Stimulated activated CD4-positive, alpha-beta T cell treated with anti-CD3 and anti-CD28 coated beads, Interleukin-1b, Interleukin-23, amount 100 ng/mL, for 24 hours (primary cell): ENCODE results near the gene SAMSN1.
"Not testable (repeated sequence)": the region's sequence is repeated elsewhere in the genome, so short reads cannot be mapped to it uniquely, and the experiment has no call there.

Experiments
- DNase-seq, 4 experiments: peaks; one replicate each; pipeline ENCODE4 v3.0.0-alpha.2; 2020; ENCODE audit warnings: low read depth in 4 of 4, low spot score in 1 of 4

The SAMSN1 gene

DNA sequence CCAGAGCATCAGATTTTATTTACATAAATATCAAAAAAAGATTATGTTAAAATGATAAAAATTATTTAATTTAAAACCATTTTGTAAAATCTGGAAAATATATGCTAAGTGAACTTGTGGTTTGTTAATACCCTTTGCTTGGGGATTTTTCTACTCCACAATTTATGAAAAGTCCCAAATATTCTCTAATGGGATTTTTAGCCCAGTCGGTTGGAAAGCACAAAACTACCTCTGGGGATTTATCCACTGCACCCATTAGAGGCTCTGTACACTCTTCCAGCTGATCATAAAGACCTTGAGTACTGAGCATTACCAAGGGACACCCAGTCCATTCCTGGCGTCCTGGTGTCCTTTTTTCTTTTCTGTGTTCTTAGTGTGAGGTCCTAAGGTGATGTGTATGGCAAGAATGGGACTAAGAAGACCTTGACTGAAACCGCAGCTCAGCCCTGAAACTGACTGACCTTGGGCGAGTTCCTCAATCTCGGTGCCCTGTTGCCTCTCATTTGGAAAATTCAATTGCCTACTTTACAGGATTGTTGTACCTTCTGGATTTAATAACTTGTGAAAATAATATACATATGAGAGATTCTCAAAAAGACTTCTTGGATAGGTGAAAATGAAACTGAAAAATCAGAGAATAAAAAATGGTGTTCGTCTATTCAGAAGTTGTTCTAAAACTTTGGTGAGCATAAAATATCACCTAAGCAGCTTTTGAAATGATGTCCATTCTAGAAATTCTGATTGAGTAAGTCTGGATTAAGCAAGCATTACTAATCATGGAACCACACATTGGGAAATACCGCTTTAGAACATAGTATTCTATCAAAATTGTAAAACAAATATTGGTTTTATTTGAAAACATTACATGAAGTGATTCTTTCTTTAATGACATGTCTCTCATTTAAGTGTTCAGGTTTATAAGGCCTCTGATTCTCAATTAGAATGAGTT is 21.5 kb upstream of the SAMSN1 start:
- no peak for DNase-seq

DNA sequence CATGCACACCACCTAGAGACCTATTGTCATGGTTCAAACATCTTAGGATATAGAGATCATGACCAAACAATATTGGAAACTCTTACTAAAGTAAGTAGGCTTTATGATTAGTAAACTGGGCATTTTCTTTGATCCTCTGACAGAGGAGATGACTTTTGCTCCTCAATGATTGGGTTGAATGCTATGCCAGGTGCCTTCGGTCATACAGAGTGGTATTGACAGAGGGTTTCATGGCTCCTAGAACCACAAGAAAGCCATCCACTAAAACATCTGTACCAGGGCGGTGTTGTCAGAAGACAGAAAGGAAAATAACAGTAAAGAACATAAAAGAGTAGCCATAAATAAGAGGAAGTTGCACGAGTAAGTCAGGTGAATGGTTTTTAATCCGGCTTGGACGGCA is 20.8 kb upstream of the SAMSN1 start:
- DNase-seq, result no peak

DNA sequence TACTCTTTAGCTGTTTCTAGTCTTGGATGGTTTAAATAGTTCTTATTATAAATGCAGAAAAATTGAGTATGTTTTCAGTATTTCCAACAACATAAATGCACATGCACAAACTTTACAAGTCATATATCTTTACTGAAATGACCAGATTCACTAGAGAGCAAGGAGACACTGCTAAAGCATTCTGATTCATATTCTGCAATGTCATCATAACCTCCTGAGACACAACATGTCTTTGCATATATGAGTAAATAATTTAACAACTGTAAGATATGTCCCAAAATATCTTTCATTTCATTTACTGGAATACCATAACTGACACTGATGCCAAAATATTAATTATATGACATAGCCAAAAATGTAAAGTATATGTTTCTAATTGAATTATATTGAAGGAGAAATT is 16.8 kb upstream of the SAMSN1 start:
- DNase-seq, result no peak

DNA sequence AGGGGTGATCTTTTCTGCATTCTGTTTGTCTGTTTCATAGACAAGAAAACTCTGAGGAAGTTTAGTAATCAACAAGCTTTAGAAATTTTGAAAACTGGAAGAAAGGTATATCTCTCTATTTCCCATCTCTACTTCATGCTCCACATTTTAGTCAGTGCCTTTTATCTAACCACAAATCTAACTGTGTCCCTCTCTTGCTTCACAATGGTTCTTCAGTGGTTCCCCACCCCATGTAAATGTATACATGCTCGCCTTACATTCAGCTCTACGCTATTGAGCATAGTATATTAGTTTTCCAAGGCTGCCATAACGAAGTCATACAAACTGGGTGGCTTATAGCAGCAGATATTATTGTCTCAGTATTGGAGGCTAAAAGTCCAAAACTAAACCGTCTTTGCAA is 14.4 kb upstream of the SAMSN1 start:
- no peak for DNase-seq

DNA sequence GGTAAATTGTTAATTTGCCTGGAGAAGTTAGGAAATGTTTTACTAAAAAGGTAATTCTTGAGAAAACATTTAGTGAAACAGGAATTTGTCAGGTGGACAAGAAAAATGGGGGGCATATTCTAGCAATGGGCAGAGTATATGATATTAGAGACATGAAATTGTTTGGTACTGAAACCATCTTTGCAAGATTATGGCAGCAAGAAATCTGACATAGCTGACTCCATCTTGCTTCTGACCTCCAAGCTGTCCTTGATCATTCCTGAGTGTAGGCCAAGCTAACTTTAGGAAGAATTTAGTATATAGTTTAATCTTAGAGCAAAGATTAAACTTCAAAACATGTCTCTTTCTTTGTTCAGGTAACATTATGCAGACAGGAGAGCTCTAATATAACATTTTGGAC is 14.0 kb upstream of the SAMSN1 start:
- no peak for DNase-seq

DNA sequence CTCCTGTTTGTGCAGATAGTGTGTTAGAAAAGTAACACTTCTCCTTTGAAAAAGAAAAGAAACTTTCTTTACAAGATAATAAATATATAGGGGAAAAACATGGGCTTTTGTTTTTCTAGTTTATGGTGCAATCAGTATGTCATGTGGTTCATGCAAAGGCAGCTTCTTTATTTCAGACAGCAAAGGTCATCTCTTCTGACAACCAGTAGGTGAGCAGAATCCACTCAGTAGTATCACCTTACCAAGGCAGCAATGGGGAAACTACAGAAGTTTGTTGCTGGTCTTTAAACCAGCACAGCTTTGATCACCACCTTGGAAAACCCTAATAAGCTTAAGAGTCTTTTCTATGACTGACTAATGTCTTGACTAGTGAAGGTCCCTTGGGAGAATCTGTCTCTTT is 13.0 kb upstream of the SAMSN1 start:
- DNase-seq, result no peak

DNA sequence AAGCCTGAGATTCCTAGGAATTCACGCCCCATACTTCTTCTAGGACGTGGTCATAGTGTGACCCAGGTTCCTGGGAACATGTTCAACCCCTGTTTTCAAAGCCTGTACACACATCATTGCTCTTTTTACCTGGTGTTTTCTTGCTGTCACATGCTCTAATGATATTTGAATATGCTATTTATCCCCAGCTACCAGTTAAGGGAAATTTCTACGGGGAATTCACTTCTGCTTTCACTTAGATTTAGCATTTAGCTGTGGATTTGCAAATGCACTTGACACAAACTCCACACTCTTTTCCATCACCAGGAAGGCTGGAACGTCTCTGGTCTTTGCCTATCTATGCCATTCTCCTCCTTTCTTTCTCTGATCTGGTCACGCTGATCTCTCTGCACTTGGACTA is 11.3 kb upstream of the SAMSN1 start:
- no peak for DNase-seq

DNA sequence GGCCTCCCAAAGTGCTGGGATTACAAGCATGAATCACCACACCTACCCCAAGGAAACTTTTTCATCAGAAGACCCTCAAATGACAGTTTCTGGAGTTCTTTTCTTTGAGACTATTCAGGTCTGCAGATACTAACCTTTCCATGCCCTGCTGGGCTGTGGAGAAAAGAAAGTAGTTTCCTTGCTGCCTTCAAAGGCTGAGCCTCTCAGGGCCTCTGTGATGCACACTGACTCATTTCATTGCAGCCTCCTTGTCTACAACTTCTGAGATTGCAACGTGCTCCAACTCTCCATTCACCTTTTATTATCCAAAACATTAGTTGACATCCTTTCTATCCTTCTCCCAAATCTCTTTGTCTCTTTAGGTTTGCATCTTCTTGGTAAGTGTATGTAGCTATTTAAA is 8.8 kb upstream of the SAMSN1 start:
- DNase-seq, result no peak

DNA sequence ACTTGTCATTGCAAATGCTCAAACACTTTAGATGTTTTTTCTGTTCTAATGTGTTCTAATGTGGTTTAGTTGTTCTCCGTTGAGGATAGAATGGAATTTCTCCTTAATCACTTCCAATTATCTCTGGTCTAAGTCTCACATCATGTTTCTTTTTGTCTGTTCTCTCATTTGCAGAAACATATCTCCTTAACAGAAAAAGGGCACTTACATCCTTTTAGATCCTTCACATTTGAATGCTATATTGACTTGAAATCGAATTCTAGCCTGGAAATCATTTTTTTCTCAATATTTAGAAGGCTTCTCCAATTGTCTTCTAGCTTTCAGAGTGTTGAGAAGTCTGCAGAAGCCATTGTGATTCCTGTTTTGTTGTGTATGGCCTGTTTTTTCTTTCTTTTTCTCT is 7.3 kb upstream of the SAMSN1 start:
- DNase-seq, result no peak

DNA sequence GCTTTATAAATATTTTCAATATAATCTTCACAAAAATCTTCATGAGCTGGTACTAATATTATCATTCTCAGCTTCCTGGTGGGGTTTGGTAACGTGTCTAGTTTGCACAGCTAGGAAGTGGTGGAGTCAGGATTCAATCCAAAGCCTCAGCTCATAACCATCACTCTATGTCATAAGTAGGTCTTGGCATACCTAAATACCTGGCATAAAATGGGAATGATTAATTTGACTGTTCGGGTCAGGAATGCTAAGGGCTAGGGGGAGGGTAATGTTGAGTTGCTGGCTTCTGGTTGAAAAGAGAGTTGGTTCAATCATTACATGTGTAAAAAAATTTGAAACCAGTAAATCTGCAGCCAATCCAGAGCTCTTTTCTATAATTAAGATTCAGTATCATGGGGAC is 5.6 kb upstream of the SAMSN1 start:
- no peak for DNase-seq

DNA sequence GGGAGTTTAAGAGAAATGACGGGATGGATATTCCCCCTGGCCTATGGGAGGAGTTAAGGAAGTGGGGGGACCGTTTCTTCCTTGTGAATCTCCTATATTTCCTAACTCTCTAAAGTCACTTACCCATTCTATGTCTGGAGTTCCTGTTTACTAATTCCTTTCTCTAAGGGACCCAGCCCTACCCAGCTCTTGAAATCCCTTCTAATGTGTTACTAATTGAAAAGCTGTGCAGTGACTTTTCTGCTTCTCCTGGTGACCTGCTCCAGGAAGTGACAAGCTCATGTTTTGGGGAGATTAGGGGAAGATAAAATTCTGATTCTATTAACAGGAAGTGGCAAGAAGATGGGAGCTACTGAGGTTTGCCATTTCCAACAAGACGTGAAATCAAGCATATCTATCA is 4.0 kb upstream of the SAMSN1 start:
- no peak for DNase-seq

DNA sequence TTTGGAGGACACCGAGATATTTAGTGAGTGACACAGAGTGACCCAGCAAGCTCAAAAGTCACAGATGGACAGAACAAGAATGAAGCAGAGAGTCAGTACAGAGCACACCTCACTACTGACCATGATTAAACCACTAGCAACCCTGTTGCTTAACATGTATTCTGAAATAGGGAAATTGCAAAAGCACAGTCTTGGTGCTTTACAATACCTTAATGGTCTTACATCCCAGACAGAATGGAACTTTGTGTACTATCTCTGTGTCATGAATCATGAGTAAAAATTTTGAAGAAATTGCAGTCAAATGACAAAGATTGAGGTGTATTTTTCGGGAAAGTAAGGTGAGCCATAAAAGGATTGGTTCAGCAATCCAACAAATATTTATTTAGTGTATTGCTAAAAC is 2.7 kb upstream of the SAMSN1 start:
- DNase-seq, result no peak

DNA sequence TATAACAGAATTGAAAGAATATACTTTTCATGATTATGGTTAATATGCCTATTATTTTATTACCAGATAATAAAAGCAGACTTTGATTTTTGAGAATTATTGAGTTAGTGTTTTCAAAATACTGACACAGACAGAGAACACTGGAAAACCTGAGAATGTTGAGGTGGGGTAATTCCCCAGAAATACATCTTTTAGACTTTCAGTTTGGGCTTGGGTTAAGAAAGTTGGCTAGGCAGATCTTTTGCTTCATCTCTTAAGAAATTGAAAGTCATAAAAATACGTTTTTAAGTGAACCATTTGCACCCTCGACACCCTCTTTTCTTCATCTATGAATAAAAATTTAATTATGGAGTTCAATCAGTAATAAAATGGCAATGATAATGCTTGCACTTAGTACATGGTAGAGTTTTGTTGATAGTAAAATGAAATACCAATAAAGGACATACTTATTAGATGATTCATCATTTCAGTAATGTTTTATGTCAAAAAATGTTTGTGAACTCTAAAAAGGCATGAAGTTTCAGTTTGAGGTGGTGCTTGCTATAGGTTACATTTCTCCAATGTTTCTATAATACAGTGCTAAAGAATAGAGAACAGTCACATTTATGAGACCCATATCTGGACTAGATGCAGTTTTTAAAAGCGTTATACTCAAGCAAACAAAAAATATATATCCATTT is 1.9 kb upstream of the SAMSN1 start:
- no peak for DNase-seq

DNA sequence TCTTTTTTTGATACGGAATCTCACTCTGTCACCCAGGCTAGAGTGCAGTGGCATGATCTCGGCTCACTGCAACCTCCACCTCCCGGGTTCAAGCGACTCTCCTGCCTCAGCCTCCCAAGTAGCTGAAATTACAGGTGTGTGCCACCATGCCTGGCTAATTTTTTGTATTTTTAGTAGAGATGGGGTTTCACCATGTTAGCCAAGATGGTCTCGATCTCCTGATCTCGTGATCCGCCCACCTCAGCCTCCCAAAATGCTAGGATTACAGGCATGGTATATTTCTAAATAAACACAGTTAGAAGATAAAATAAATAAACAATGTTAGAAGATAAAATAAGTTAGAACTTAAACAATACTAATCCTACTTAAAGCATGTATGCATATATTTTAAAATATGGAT is 604 bp upstream of the SAMSN1 start:
- not testable (repeated sequence) for DNase-seq

DNA sequence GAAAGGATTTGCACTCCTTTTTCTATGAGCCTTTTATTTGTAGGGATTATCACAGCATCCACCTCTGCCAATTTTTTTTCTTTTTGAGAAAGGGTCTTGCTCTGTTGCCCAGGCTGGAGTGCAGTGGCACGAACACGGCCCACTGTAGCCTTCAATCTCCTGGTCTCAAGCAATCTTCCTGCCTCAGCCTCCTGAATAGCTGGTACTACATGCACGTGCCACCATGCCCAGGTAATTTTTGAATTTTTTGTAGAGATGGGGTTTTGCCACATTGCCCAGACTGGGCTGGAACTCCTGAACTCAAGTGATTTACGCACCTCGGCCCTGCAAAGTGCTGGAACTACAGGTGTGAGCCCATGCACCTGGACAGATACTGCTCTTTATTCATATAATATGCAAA is 2.1 kb downstream of the SAMSN1 start:
- no peak for DNase-seq

DNA sequence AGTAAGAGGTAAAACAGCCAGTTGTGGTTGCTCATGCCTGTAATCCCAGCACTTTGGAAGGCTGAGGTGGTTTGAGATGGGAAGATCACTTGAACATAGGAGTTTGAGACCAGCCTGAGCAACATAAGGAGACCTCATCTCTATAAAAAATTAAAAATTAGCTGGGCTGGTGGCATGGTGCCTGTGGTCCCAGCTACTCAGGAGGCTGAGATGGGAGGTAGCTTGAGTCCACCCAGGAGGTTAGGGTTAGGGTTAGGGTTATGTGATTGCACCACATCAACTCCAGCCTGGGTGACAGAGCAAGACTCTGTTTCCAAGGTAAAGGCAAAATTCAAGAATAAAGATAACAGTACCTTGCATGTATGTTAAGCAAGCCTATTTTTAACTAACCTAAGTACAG is 3.5 kb downstream of the SAMSN1 start:
- DNase-seq, result no peak

DNA sequence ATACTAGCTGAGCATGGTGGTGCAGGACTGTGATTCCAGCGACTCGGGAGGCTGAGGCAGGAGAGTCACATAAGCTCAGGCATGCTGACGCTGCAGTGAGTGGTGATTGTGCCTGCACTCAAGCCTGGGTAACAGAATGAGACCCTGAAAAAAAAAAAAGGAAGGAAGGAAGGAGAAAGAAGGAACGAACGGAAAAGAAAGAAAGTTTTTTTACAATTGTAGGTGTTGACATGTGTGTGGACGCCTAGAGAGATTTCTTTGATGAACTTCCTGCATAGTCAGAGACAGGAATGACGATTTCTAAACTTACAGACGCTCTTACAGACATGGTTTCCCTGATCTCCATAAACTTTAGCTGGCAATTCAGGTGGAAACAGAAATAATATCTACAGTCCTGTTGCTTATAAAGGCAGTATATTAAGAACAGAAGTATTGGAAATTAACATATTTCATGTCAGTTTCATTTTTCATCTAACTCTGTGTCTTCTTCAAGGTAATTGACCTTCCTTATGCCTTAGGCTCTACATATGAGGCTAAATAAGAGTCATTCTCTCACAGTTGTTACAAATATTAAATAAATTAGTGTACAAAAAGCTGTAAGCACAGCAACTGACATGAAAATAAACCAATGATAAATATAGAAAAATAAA is 4.1 kb downstream of the SAMSN1 start:
- no peak for DNase-seq

DNA sequence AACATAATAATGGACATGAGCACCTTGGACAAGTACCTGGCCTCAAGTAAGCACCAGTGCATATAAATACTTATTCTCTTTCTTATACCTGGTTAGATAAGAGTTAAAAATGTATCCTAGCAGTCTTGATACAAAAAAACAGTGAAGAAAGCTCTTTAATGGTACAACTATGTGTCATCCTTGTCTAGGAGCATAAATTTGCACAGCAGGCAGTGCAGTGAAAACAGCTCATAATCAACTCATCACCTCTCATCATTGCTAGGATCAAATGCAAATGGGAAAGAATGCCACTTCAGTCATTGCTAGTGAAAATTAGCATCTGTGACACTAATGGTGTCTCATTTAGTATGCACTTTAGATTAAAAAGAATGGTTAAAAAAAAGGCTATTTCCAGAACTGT is 7.6 kb downstream of the SAMSN1 start:
- DNase-seq, result no peak

DNA sequence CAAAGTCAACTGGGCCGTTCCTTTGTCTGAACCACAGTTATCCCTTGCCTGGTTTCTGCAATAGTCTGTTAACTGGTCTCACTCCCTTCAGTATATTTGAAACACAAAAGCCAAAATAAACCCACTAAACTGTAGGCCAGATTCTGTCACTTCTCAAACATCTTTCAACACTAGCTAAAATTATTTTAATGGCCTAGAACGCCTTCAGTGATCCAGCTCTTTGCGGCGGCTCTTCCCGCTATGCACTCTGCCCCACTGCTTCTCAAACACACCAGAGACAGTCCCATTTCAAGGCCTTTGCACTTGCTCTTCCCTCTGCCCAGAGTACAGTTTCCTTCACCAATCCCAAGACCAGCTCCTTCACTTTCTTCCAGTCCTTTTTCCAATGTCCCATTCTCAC is 9.2 kb downstream of the SAMSN1 start:
- no peak for DNase-seq

DNA sequence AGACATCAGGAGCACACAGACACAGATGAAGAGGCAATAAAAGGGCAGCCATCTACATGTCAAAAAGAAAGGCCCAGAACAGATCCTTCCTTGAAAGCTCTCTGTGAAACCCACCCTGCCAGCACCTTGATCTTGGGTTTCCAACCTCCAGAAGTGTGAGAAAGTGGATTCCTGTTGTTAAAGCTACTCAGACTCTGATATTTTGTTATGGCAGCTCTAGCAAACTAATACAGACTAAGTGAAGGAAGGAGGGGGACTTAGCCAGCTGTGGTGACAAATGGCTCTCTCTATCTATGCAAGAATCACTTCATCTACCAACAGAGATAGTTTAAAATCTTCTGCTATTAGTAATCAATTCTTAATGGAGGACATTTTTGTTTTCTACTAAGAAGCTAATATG is 10.4 kb downstream of the SAMSN1 start:
- no peak for DNase-seq

DNA sequence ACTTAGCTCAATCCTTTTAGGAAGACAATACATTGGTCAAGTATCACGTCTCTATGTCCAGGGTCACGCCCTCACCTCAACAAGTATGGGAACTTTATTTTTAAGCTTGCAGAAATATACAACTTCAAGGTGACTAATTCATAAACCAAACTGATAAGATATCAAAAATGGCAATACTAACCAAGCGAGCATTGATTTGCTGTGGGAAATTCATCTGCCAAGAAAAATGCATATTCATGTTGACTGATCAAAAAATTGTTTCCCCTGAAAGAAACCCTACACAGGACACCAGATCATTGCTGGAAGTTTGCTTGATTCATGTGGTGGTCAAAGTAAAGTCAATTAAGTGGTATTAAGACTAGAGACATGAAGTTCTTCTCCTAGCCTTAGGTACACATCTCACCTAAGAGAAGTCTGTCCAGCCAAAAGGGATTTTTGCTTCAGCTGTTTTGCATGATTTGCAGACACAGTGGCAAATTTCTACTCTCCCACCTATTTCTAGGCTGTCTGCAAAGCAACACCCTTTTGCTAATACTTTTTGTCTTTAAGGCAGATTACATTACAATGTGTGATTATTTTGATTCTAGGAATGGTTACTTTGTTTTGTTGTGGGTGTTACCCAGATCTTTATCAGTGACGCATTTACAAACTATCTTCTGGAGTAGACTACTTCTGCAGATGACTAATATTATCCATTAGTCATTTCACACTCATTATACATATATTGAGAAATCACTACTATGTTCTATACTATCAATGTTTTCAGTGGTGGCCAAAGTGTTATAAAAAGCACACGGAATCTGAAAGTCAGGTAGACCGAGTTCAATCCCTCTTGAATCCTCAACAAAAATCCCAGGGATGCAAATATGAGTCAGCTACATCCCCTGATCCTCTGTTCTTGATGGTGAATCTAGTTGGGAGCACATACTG is 12.4 kb downstream of the SAMSN1 start:
- no peak for DNase-seq
